ENCODE results near the gene EXO5.
"Not testable (repeated sequence)": the region's sequence is repeated elsewhere in the genome, so short reads cannot be mapped to it uniquely, and the experiment has no call there.

Gene EXO5

GRCh38 chr1:40508375-40509341 is at the start of gene EXO5:
Gene EXO5 (plus strand): TSS chr1:40508767. CDS start chr1:40514545, 5,778 bp downstream.
- in situ Hi-C loops (cut with MboI; ENCODE audit: low sequenced_read_pairs), result no loop called here

- in situ Hi-C loops (cut with MboI; ENCODE audit: low sequenced_read_pairs), result no loop called here
Measured at GRCh38 chr1:40462956-40463590, 45.5 kb upstream of the EXO5 start.

- in situ Hi-C loops (cut with MboI; ENCODE audit: low sequenced_read_pairs), result no loop called here
Measured at GRCh38 chr1:40469327-40469726, 39.2 kb upstream of the EXO5 start.

GRCh38 chr1:40475268-40475667 is 33.3 kb upstream of the EXO5 start:
- in situ Hi-C loops (cut with MboI; ENCODE audit: low sequenced_read_pairs), result no loop called here

GRCh38 chr1:40476924-40477677 is 31.5 kb upstream of the EXO5 start, which contains the start of gene ZFP69:
Gene ZFP69 (plus strand): TSS chr1:40477290. CDS start chr1:40479362, 2,072 bp downstream.
- in situ Hi-C loops (cut with MboI; ENCODE audit: low sequenced_read_pairs), result no loop called here

GRCh38 chr1:40477678-40478053 is 30.9 kb upstream of the EXO5 start:
- in situ Hi-C loops (cut with MboI; ENCODE audit: low sequenced_read_pairs), result no loop called here

GRCh38 chr1:40478276-40478675 is 30.3 kb upstream of the EXO5 start:
- in situ Hi-C loops (cut with MboI; ENCODE audit: low sequenced_read_pairs), result no loop called here

GRCh38 chr1:40479156-40479555 is 29.4 kb upstream of the EXO5 start:
- in situ Hi-C loops (cut with MboI; ENCODE audit: low sequenced_read_pairs), result no loop called here

- in situ Hi-C loops (cut with MboI; ENCODE audit: low sequenced_read_pairs), result no loop called here
Measured at GRCh38 chr1:40495315-40495903, 13.2 kb upstream of the EXO5 start.

- in situ Hi-C loops (cut with MboI; ENCODE audit: low sequenced_read_pairs), result not testable (repeated sequence)
Measured at GRCh38 chr1:40502651-40503050, 5.9 kb upstream of the EXO5 start.

- in situ Hi-C loops (cut with MboI; ENCODE audit: low sequenced_read_pairs), result no loop called here
Measured at GRCh38 chr1:40507973-40508372, 594 bp upstream of the EXO5 start.

- in situ Hi-C loops (cut with MboI; ENCODE audit: low sequenced_read_pairs), result no loop called here
Measured at GRCh38 chr1:40519517-40519916, 10.9 kb downstream of the EXO5 start.

GRCh38 chr1:40530735-40531380 is 22.3 kb downstream of the EXO5 start:
- in situ Hi-C loops (cut with MboI; ENCODE audit: low sequenced_read_pairs), result no loop called here

GRCh38 chr1:40531381-40532061 is 23.0 kb downstream of the EXO5 start, which contains the start of gene ZNF684:
Gene ZNF684 (plus strand): TSS chr1:40531637. CDS start chr1:40533167, 1,530 bp downstream.
- in situ Hi-C loops (cut with MboI; ENCODE audit: low sequenced_read_pairs), result no loop called here

- in situ Hi-C loops (cut with MboI; ENCODE audit: low sequenced_read_pairs), result no loop called here
Measured at GRCh38 chr1:40532062-40532389, 23.5 kb downstream of the EXO5 start.

- in situ Hi-C loops (cut with MboI; ENCODE audit: low sequenced_read_pairs), result no loop called here
Measured at GRCh38 chr1:40532844-40533424, 24.4 kb downstream of the EXO5 start.

- in situ Hi-C loops (cut with MboI; ENCODE audit: low sequenced_read_pairs), result no loop called here
Measured at GRCh38 chr1:40534589-40534988, 26.0 kb downstream of the EXO5 start.

- in situ Hi-C loops (cut with MboI; ENCODE audit: low sequenced_read_pairs), result no loop called here
Measured at GRCh38 chr1:40535732-40536131, 27.2 kb downstream of the EXO5 start.

- in situ Hi-C loops (cut with MboI; ENCODE audit: low sequenced_read_pairs), result no loop called here
Measured at GRCh38 chr1:40539338-40539737, 30.8 kb downstream of the EXO5 start.

Data from HL-60/S4 (cell line).